DND-41 (cell line): ENCODE measurements around the gene NARS2.

Source experiments
- ATAC-seq: fragments of 200-7000 bp; cut with Tn5 transposase; 3 replicates; pipeline ENCODE4 v1.9.1; 2021; ENCODE audit warnings: low read depth; ENCODE audit not compliant: insufficient read depth
- DNase-seq: peaks from one replicate; pipeline ENCODE4 v3.0.0-alpha.2; 2020
- H2AFZ ChIP-seq: 2 replicates; pipeline ENCODE4 v1.6.0; 2012; ENCODE audit warnings: low read depth, low read length
- H3K27ac ChIP-seq: 2 replicates; pipeline ENCODE4 v1.5.1; 2012; ENCODE audit warnings: low read length, inconsistent platforms
- H3K27me3 ChIP-seq: fragments of 200-600 bp; sonication (generic); 2 replicates; pipeline ENCODE4 v1.6.0; 2012; ENCODE audit warnings: low read length, mild to moderate bottlenecking, inconsistent platforms; ENCODE audit not compliant: insufficient read depth, poor library complexity
- H3K36me3 ChIP-seq: 2 replicates; pipeline ENCODE4 v1.5.1; 2012; ENCODE audit warnings: low read length, inconsistent platforms; ENCODE audit not compliant: insufficient read depth
- H3K4me1 ChIP-seq: 2 replicates; pipeline ENCODE4 v1.5.1; 2012; ENCODE audit warnings: mild to moderate bottlenecking, low read length; ENCODE audit not compliant: insufficient read depth
- H3K4me2 ChIP-seq: 2 replicates; pipeline ENCODE4 v1.6.0; 2012; ENCODE audit warnings: mild to moderate bottlenecking, moderate library complexity, low read length, inconsistent platforms; ENCODE audit not compliant: insufficient read depth
- H3K4me3 ChIP-seq, 2 experiments: fragments of 200-600 bp in 1 of 2; shearing (Covaris generic) in 1 of 2; 2 replicates each; pipeline ENCODE4 v1.5.1; 2012 to 2016; ENCODE audit warnings: inconsistent platforms in 2 of 2, low read length in 2 of 2, mild to moderate bottlenecking in 2 of 2, low read depth in 1 of 2, moderate library complexity in 1 of 2
- H3K79me2 ChIP-seq: 2 replicates; pipeline ENCODE4 v1.6.0; 2012; ENCODE audit warnings: low read length, inconsistent platforms; ENCODE audit not compliant: insufficient read depth
- H3K9ac ChIP-seq: 2 replicates; pipeline ENCODE4 v1.6.0; 2012; ENCODE audit warnings: low read depth, mild to moderate bottlenecking, inconsistent platforms, low read length, moderate library complexity
- H3K9me3 ChIP-seq: 2 replicates; pipeline ENCODE4 v1.5.1; 2012; ENCODE audit warnings: low read length, moderate library complexity, mild to moderate bottlenecking, inconsistent platforms; ENCODE audit not compliant: insufficient read depth, severe bottlenecking
- H4K20me1 ChIP-seq: 2 replicates; pipeline ENCODE4 v1.6.0; 2012; ENCODE audit warnings: low read length; ENCODE audit not compliant: insufficient read depth
- EZH2 ChIP-seq: IDR thresholded peaks from 3 replicates; pipeline ENCODE4 v1.6.1; 2012; ENCODE audit warnings: borderline replicate concordance, low read depth, mild to moderate bottlenecking, moderate library complexity, low read length, inconsistent platforms; ENCODE audit not compliant: severe bottlenecking
- TF ChIP-seq, protein P1 (sequence below): IDR thresholded peaks from 2 replicates; pipeline ENCODE4 v1.5.1; 2012; ENCODE audit warnings: borderline replicate concordance, low read length, moderate library complexity, mild to moderate bottlenecking; ENCODE audit not compliant: poor library complexity, severe bottlenecking; ENCODE audit errors: extremely low read depth

NARS2 gene

DNA sequence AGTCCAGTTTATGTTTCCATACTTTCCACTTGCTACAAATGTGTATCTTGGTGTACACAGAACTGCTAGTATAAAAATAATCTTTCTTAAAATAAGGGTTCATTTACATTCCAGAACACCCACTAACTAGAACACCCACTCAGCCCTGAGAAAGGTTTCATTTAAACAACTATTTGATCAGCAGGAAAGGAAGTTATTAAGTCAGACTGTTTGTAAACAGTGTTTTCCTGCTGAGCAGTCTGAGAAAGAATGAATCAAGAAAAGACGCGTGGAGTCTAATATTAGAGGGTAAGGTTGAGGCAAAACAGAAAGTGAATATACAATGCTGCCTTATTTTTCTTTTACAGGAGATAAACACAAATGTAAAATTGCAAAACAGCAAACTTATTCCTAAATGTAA, 32.7 kb downstream of the NARS2 start:
- Histone ChIP-seq H3K27me3 (no peaks in the 10 kb centered on the region), H3K79me2 (peaks cover 20% of the 10 kb centered on the region; the same call in 1 of the 2 replicates), H3K27ac (peak overlapping the region; percentile 25; the same call in 1 of the 2 replicates), H3K4me3 (no peak overlapping the region), H3K9me3 (no peaks in the 10 kb centered on the region), H3K36me3 (peaks cover 27% of the 10 kb centered on the region), H2AFZ (no peak overlapping the region), H4K20me1 (no peaks in the 10 kb centered on the region), H3K4me2 (no peak overlapping the region), H3K4me1 (peaks cover 15% of the 10 kb centered on the region), H3K9ac (no peak overlapping the region)
- no peak for DNase-seq
- peak; percentile 47; the same call in 1 of the 3 replicates for ATAC-seq
- no peak for TF ChIP-seq EZH2
- TF ChIP-seq, protein P1, sequence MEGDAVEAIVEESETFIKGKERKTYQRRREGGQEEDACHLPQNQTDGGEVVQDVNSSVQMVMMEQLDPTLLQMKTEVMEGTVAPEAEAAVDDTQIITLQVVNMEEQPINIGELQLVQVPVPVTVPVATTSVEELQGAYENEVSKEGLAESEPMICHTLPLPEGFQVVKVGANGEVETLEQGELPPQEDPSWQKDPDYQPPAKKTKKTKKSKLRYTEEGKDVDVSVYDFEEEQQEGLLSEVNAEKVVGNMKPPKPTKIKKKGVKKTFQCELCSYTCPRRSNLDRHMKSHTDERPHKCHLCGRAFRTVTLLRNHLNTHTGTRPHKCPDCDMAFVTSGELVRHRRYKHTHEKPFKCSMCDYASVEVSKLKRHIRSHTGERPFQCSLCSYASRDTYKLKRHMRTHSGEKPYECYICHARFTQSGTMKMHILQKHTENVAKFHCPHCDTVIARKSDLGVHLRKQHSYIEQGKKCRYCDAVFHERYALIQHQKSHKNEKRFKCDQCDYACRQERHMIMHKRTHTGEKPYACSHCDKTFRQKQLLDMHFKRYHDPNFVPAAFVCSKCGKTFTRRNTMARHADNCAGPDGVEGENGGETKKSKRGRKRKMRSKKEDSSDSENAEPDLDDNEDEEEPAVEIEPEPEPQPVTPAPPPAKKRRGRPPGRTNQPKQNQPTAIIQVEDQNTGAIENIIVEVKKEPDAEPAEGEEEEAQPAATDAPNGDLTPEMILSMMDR, result no peak

DNA sequence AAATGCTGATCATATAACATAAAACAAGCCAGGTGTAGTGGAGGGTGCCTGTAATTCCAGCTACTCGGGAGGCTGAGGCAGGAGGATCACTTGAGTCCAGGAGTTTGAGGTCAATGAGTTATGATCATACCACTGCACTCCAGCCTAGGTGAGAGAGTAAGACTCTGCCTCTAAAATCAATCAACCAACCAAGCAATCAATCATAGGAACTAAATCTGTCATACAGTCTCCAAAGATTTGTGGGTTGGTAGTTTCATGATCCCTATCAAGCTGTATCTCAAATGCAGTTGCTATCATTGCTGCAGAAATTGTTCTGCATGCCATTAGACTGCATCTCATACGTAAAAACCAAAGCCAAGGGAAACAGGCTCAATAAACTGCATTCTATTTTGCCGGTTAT, 33.1 kb downstream of the NARS2 start:
- Histone ChIP-seq H3K4me2 (no peak overlapping the region), H3K36me3 (peaks cover 31% of the 10 kb centered on the region), H3K27ac (peak overlapping the region; percentile 25; the same call in 1 of the 2 replicates), H2AFZ (no peak overlapping the region), H4K20me1 (no peaks in the 10 kb centered on the region), H3K9ac (no peak overlapping the region), H3K4me1 (peaks cover 15% of the 10 kb centered on the region), H3K27me3 (no peaks in the 10 kb centered on the region), H3K4me3 (no peak overlapping the region), H3K79me2 (peaks cover 16% of the 10 kb centered on the region; the same call in 1 of the 2 replicates), H3K9me3 (no peaks in the 10 kb centered on the region)
- DNase-seq (no peak), ATAC-seq (no peak)
- no peak for TF ChIP-seq EZH2
- TF ChIP-seq, protein P1, result no peak

DNA sequence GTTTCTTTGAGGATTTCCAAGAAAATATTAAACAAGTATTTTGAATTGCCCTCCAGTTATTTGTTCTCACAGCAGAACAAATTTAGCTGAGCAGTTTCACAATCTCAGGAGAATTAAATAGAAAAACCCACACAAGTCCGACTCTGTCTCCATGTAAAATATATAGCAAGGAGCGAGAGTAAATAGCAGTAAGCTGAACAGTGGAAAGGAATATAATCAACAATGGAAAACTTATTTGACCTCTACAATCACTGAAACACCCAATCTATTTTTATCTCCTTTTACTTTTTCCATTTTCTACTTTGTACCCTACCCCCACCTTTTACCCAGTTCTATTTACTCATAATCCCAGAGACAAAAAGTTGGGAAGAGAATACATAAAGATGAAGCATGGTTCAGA, 34.4 kb downstream of the NARS2 start:
- no peak for ATAC-seq

More for the DNA sequence above, 34.4 kb downstream of the NARS2 start:
- no peak for TF ChIP-seq EZH2
- TF ChIP-seq, protein P1, result no peak
- Histone ChIP-seq H3K27ac (no peak overlapping the region), H3K4me3 (no peak overlapping the region), H3K27me3 (no peaks in the 10 kb centered on the region), H3K36me3 (peaks cover 26% of the 10 kb centered on the region), H3K4me2 (no peak overlapping the region), H3K4me1 (peaks cover 15% of the 10 kb centered on the region), H4K20me1 (no peaks in the 10 kb centered on the region), H2AFZ (no peak overlapping the region), H3K9ac (no peak overlapping the region), H3K79me2 (peaks cover 7% of the 10 kb centered on the region; the same call in 1 of the 2 replicates), H3K9me3 (no peaks in the 10 kb centered on the region)
- DNase-seq, result no peak
